Suppressor macrophage (primary cell): ENCODE data around the gene COL23A1.

Experiments
- DNase-seq, 4 experiments: peaks; one replicate each; pipeline ENCODE4 v3.0.0-alpha.2; 2020 to 2022

COL23A1 gene

DNA sequence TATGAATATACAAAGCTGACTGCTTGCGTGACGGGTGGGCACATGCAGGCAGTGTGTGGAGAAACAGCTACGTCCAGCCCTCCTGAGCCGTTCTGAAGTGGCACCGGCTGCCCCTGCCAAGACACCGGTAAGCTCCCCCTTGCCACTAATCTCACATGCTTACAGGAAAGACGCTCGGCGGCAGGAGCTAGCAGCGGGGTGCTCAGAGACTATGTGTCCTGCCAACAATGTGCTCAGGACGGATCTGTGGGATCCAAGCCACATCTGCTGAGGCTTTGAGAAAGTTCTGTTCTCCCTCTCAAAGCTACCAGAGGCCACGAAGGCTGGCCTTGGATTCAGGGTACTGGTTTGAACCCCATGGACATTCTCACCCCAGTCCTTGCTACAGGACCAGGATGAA, 200.4 kb downstream of the COL23A1 start:
- no peak for DNase-seq

- DNase-seq = peak; percentile 58 to 87 (median 73)
Observed at GRCh38 chr5:178389026-178389729, 201.0 kb downstream of the COL23A1 start.

DNA sequence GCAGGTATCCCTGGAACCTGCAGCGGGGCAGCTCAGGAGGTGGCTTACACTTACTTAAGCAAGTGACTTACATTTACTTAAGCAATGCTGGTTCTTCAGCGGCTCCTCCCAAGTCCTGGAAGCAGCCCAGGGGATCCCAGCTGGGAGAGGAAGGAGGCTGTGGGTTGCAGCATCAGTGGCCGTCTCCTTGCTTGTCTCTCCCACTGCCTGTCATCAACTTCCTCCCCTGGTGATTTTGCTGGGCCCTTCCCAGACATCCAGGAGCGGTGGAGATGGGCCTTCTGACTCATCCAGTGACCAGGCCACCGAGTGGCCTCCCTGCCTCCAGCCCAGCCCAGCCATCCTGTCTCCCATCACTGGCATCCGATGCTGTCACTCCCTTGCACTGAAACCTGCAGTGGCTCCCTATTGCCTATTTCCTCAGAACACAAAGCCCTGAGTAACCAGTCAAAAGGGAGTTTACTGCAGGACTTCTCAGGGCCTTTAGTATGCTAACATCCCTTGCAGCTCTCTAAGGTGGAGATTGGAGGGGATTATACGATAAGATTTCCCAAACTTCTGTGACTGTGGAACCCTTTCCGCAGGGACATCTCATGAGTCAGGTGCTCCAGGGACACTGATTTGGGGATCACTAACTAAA, 201.7 kb downstream of the COL23A1 start:
- peak; percentile 93 to 98 (median 94) for DNase-seq

GRCh38 chr5:178387856-178388190, 202.4 kb downstream of the COL23A1 start:
- no peak for DNase-seq

GRCh38 chr5:178387061-178387855, 202.9 kb downstream of the COL23A1 start:
- no peak for DNase-seq

- DNase-seq = no peak
Observed at GRCh38 chr5:178386336-178386931, 203.8 kb downstream of the COL23A1 start.

- peak; percentile 87 to 95 (median 90) for DNase-seq
Observed at GRCh38 chr5:178385496-178385890, 204.7 kb downstream of the COL23A1 start.

DNA sequence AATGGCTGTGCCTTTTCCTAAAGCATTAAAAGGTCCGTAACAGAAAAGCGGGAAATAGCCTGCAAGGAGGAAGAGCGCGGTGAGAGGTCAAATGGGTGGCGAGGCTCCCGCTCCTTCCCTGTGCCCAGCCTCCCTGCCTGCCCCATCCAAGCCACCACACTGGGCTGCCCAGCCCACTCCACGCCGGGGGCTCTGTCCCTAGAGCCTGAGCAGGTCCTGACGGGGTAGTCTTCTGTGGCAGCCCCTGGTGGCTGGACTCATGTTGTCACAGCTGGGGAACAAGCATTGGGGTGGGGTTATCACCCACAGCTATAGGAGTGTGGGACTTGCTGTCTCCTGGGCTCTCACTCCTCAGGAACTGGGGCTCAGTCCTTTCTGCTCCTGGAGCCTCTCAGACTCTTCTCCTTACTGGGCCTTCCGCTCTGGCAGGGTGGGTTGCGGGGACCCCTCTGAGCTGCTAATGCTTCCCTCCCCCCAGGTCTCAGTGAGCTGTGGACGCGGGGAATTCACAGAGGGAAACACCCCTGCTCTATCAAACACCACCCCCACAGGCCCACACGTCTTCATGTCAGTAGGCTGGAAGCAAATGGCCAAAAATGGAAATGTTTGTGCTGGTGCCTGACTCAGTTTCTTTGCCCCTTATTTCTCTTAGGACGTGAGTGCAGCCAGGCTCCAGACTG, 205.2 kb downstream of the COL23A1 start:
- DNase-seq = peak; percentile 42 to 59 (median 50)

DNA sequence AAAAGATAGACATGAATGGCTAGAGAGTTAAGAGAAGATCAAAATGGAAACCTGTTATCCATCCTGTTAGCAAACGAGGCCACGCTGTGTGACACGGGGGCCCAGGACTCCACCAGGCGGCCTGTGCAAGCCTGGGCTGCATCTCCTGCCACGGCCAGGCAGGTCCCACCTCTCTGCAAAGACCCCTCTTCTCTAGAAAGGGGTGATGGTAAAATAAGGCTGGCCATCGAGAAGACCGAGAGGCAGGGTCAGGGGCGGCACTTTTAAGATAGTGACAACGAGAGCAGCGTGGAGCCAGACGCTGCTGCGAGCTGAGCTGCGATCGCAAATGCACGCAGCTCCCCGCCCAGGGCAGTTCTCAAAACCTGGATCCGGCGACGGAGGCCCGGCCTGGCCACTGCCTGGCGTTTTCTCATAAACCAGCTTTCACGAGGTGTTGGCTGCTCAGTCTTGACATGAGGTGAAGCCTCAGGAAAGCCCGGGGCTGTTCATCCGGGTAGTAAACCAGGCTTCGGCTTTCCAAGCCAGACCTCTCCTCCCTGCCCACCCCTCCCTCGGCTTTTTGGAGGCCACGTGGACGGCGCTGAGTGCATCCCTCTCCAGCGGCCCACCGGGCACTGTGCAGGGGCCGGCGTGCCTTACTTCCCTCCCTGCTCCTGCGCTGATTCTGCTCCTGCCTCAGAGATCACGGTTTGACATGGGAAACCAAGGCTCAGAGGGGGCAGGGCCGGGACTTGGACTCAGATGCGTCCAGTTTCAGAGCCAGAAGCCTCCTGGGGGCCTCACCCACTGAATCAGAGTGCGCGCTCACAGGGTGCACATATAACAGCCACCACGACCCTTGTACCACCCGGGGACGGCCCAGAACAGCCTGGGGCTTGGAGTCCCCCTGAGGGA, 206.0 kb downstream of the COL23A1 start:
- DNase-seq = peak in 1 of 4 experiments; percentile 48

DNA sequence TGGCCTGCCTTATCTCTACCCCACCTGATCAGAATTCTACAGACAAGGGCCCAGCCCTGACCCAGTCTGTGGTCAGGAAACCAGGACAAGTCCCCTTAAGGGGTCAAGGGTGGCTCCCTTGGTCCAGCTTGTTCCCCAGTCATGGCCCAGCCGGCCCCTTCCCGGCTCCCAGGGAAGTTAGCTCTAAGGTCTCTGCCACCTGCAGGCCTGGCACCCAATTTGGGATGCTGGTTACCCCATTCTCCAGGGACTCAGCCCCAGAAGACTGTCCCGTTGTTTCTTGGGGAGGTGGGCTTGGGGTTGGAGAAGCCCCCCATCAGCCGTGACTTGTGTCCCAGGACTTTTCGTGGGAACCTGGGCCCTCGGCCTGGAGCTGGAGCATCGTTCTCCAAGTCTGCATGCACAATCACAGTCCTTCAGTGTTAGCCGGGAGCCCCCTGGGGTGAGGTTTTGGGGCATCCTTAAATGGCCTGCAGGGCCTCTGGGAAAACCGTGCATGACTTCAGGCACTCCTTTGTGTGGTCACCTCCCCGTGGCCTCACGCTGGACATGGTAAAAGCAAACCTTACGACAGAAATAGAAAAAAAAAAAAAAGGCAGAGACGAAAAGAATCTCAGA, 206.8 kb downstream of the COL23A1 start:
- DNase-seq = no peak

GRCh38 chr5:178382754-178383164, 207.4 kb downstream of the COL23A1 start:
- DNase-seq = no peak

DNA sequence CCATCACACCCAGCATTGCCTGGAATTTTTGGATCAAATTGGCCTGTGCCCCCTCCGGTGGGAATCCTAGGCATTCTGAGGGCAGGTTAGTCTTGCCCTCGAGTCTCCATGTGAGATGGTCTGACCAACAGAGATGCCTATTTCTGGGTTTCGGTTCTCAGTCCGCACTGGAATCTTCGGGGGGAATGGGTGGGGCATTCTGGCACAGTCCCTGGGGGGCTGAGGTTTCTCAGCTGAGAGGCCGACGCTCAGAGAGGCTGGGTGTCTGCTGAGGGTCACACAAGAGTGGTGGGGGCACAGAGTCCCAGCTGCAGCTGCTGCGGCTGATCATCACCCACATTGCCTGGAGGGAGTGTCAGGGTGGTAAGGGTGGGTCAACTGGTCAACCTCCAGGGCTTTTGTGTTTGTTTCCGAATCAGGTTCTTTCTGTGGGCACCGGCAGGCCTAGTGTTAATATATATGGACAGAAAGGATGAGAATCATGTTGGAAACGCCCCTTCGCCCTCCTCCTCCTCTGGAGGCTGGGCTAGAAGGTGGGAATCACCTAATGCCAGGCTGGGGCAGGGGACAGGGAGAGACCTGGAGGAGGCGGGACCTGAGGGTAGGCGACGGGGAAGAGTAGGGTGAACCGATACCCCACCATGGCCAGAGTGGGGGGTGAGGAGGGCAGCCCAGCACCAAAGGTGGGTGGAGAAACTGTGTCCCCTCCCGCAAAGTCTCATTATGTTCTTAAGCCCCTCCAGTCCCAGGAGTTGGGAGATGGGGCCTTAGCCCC, 208.1 kb downstream of the COL23A1 start:
- no peak for DNase-seq

- no peak for DNase-seq
Observed at GRCh38 chr5:178381206-178381605, 209.0 kb downstream of the COL23A1 start.

DNA sequence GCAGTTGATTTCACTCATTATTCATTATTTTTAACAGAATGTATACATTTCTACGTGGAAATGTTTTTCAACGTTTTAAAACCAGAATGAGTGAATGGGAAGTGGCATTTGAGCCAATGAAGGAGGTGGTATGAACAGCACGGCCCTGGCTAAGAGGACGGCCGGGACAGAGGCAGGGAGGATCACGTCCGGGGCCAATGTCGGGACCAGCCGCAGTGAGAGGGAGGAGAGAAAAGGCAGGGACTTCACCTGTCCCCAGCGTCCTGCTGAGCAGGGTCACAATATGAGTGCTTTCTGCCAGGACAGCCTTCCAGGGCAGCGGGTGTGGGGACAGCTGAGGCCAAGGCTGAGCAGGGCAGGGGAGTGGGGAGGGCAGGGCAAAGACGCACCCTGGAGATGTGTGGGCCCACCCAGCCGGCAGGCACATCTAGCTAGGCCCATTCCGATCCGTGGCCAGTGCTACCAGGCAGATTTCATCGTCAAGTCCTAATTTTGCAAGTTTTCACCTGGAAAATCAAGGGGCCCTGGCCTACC, 209.6 kb downstream of the COL23A1 start:
- no peak for DNase-seq

DNA sequence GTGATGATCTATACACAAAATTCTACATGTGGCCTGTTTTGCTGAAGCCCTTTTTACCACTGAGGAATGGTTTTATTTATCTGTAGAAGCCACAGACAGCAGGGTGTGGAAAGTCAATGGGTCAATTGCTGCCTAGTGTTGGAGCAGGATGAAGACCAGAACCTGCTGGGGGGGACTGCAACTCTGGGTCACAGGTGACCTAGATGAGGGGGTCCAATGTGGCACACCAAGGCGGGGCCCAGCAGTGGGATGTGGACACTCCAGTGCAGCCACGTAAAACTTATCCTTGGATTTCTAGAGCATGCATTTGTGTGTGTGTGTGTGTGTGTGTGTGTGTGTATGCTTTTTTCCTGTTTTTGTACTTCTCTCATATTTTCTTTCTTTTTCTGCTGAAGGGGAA, 210.1 kb downstream of the COL23A1 start:
- no peak for DNase-seq

- DNase-seq = no peak
Observed at GRCh38 chr5:178378527-178379484, 211.4 kb downstream of the COL23A1 start.

GRCh38 chr5:178377583-178378270, 212.5 kb downstream of the COL23A1 start:
- DNase-seq = no peak
